NCI-H1417 (cell line): ENCODE measurements around the gene TF.
"Not testable (repeated sequence)": the region's sequence is repeated elsewhere in the genome, so short reads cannot be mapped to it uniquely, and the experiment has no call there.

ENCODE experiments used
- DNase-seq, 3 experiments: peaks; one replicate each; lab custom pipeline; 2025; lab: John Stamatoyannopoulos, UW

The TF gene

GRCh38 chr3:133745981-133746711, at the start of gene TF:
TF (plus strand) TSS chr3:133746393; CDS start chr3:133746441, 48 bp downstream.
- no peak for DNase-seq

- DNase-seq: peak in 1 of 3 experiments; percentile 4
Measured at GRCh38 chr3:133697960-133698359, 48.2 kb upstream of the TF start.

- DNase-seq: no peak
Measured at GRCh38 chr3:133699467-133699866, 46.7 kb upstream of the TF start.

GRCh38 chr3:133699903-133700302, 46.3 kb upstream of the TF start:
- DNase-seq: no peak

GRCh38 chr3:133700351-133700750, 45.8 kb upstream of the TF start:
- no peak for DNase-seq

GRCh38 chr3:133701435-133702358, 44.5 kb upstream of the TF start:
- no peak for DNase-seq

GRCh38 chr3:133703915-133704314, 42.3 kb upstream of the TF start:
- peak in 1 of 3 experiments; percentile 22 for DNase-seq

- DNase-seq: no peak
Measured at GRCh38 chr3:133706033-133706432, 40.2 kb upstream of the TF start.

- no peak for DNase-seq
Measured at GRCh38 chr3:133709139-133709750, 36.9 kb upstream of the TF start.

GRCh38 chr3:133711013-133711412, 35.2 kb upstream of the TF start:
- DNase-seq: no peak

- DNase-seq: no peak
Measured at GRCh38 chr3:133712017-133712416, 34.2 kb upstream of the TF start.

- DNase-seq: no peak
Measured at GRCh38 chr3:133713347-133713746, 32.8 kb upstream of the TF start.

GRCh38 chr3:133717424-133717823, 28.8 kb upstream of the TF start:
- DNase-seq: no peak

- DNase-seq: no peak
Measured at GRCh38 chr3:133722935-133723334, 23.3 kb upstream of the TF start.

GRCh38 chr3:133730993-133731392, 15.2 kb upstream of the TF start:
- DNase-seq: no peak

- DNase-seq: not testable (repeated sequence)
Measured at GRCh38 chr3:133732231-133732630, 14.0 kb upstream of the TF start.

- no peak for DNase-seq
Measured at GRCh38 chr3:133733226-133733625, 13.0 kb upstream of the TF start.

- no peak for DNase-seq
Measured at GRCh38 chr3:133734305-133734704, 11.9 kb upstream of the TF start.

- DNase-seq: peak; percentile 26 to 44 (median 41)
Measured at GRCh38 chr3:133742351-133743091, 3.7 kb upstream of the TF start.

- DNase-seq: no peak
Measured at GRCh38 chr3:133744241-133744640, 2.0 kb upstream of the TF start.

- DNase-seq: no peak
Measured at GRCh38 chr3:133745108-133745507, 1.1 kb upstream of the TF start.

GRCh38 chr3:133746712-133747066, 496 bp downstream of the TF start:
- DNase-seq: no peak
